ENCODE measurements around the gene ZNF236. TPM values are rescaled to one million over a fixed set of nuclear protein-coding genes. Genes with fewer than 3 reads are reported as not detected.
"Not testable (repeated sequence)": the region's sequence is repeated elsewhere in the genome, so short reads cannot be mapped to it uniquely, and the experiment has no call there.

ZNF236 gene
- total RNA-seq, 2 experiments from 2014 or later, result 14.4 to 15.6 TPM

GRCh38 chr18:76941284-76941683, 118.9 kb downstream of the ZNF236 start:
- POLR2A ChIA-PET, result no interaction called here
- peaks cover 2% of the 10 kb centered on the region for H3K4me1 Mint-ChIP-seq (ENCODE audit: low read depth)

GRCh38 chr18:76943542-76944339, 121.4 kb downstream of the ZNF236 start:
- H3K27ac Mint-ChIP-seq, result no peak overlapping the region
- H3K9me3 Mint-ChIP-seq, result peaks cover 5% of the 10 kb centered on the region
- no peaks in the 10 kb centered on the region for H3K27me3 Mint-ChIP-seq
- H3K36me3 Mint-ChIP-seq, result peaks cover 43% of the 10 kb centered on the region
- intact Hi-C loops (cut with micrococcal nuclease), result no loop called here
- no peak for DNase-seq
- CTCF ChIA-PET, result no interaction called here
- H3K4me3 Mint-ChIP-seq, result no peak overlapping the region
- POLR2A ChIA-PET, result no interaction called here
- peaks cover 20% of the 10 kb centered on the region for H3K4me1 Mint-ChIP-seq (ENCODE audit: low read depth)

More at GRCh38 chr18:76941284-76941683, 118.9 kb downstream of the ZNF236 start:
- Mint-ChIP-seq H3K27me3 (no peaks in the 10 kb centered on the region), H3K9me3 (peaks cover 5% of the 10 kb centered on the region), H3K27ac (no peak overlapping the region), H3K4me3 (no peak overlapping the region), H3K36me3 (peaks cover 29% of the 10 kb centered on the region)
- CTCF ChIA-PET, result no interaction called here
- intact Hi-C loops (cut with micrococcal nuclease), result no loop called here
- DNase-seq, result no peak

GRCh38 chr18:76944346-76944745, 122.0 kb downstream of the ZNF236 start:
- DNase-seq; H3K9me3 Mint-ChIP-seq; H3K27ac Mint-ChIP-seq; POLR2A ChIA-PET; intact Hi-C loops (cut with micrococcal nuclease); H3K27me3 Mint-ChIP-seq; H3K4me3 Mint-ChIP-seq: not testable (repeated sequence)
- CTCF ChIA-PET, result interaction anchor here (1.0 kb wide), 1 partner anchor 38 kb away, joined by 4 read pairs; no protein-coding TSS in a partner anchor
- H3K36me3 Mint-ChIP-seq, result peaks cover 42% of the 10 kb centered on the region
- H3K4me1 Mint-ChIP-seq (ENCODE audit: low read depth), result peaks cover 22% of the 10 kb centered on the region

GRCh38 chr18:76948345-76948744, 126.0 kb downstream of the ZNF236 start:
- no peak for DNase-seq
- Mint-ChIP-seq H3K27me3 (no peaks in the 10 kb centered on the region), H3K4me3 (no peak overlapping the region), H3K27ac (no peak overlapping the region), H3K4me1 (ENCODE audit: low read depth) (peaks cover 40% of the 10 kb centered on the region), H3K9me3 (peaks cover 5% of the 10 kb centered on the region), H3K36me3 (peaks cover 62% of the 10 kb centered on the region)
- ChIA-PET CTCF (interaction anchor here (1.1 kb wide), 1 partner anchor 13 kb away, joined by 3 read pairs; no protein-coding TSS in a partner anchor), POLR2A (no interaction called here)
- intact Hi-C loops (cut with micrococcal nuclease), result no loop called here

GRCh38 chr18:76951456-76952247, 129.3 kb downstream of the ZNF236 start:
- DNase-seq, result no peak
- peaks cover 38% of the 10 kb centered on the region for H3K4me1 Mint-ChIP-seq (ENCODE audit: low read depth)
- POLR2A ChIA-PET, result no interaction called here
- intact Hi-C loops (cut with micrococcal nuclease), result no loop called here
- no peaks in the 10 kb centered on the region for H3K9me3 Mint-ChIP-seq
- H3K27ac Mint-ChIP-seq, result peak overlapping the region; percentile 73
- no peak overlapping the region for H3K4me3 Mint-ChIP-seq
- peaks cover 54% of the 10 kb centered on the region for H3K36me3 Mint-ChIP-seq
- CTCF ChIA-PET, result interaction anchor here (1.0 to 1.1 kb wide), 2 partner anchors 49 to 148 kb away, joined by 3 to 4 read pairs; no protein-coding TSS in a partner anchor
- H3K27me3 Mint-ChIP-seq, result no peaks in the 10 kb centered on the region

DNA sequence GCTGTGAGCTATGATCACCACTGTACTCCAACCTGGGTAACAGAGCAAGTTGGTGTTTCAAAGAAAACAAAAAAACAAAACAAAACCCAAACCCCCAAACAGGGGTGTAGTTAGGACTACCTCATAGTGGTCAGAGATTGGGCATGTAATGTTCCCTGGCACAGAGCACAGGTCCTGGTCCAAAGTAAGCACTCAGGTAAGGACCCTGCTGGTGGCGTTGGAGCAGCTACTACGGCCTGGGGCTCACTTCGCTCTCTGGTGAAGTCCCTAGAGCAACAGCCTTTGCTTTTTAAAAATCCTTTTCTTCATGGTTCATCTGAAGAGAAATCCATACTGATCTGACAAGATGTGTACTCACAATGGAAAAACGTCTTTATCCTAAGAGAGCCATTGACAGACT, 130.4 kb downstream of the ZNF236 start:
- Mint-ChIP-seq H3K4me3 (no peak overlapping the region), H3K27me3 (no peaks in the 10 kb centered on the region), H3K36me3 (peaks cover 52% of the 10 kb centered on the region), H3K9me3 (no peaks in the 10 kb centered on the region), H3K4me1 (ENCODE audit: low read depth) (peaks cover 30% of the 10 kb centered on the region), H3K27ac (no peak overlapping the region)
- intact Hi-C loops (cut with micrococcal nuclease), result no loop called here
- DNase-seq, result no peak
- ChIA-PET CTCF (no interaction called here), POLR2A (no interaction called here)

GRCh38 chr18:76953156-76953555, 130.8 kb downstream of the ZNF236 start:
- ChIA-PET POLR2A (no interaction called here), CTCF (no interaction called here)
- H3K4me3 Mint-ChIP-seq, result no peak overlapping the region
- DNase-seq, result no peak
- H3K27ac Mint-ChIP-seq, result no peak overlapping the region
- intact Hi-C loops (cut with micrococcal nuclease), result no loop called here
- no peaks in the 10 kb centered on the region for H3K9me3 Mint-ChIP-seq
- peaks cover 25% of the 10 kb centered on the region for H3K4me1 Mint-ChIP-seq (ENCODE audit: low read depth)
- H3K36me3 Mint-ChIP-seq, result peaks cover 49% of the 10 kb centered on the region
- no peaks in the 10 kb centered on the region for H3K27me3 Mint-ChIP-seq

GRCh38 chr18:76953583-76954233, 131.4 kb downstream of the ZNF236 start:
- Mint-ChIP-seq H3K4me1 (ENCODE audit: low read depth) (peaks cover 20% of the 10 kb centered on the region), H3K27ac (no peak overlapping the region)
- POLR2A ChIA-PET, result no interaction called here

DNA sequence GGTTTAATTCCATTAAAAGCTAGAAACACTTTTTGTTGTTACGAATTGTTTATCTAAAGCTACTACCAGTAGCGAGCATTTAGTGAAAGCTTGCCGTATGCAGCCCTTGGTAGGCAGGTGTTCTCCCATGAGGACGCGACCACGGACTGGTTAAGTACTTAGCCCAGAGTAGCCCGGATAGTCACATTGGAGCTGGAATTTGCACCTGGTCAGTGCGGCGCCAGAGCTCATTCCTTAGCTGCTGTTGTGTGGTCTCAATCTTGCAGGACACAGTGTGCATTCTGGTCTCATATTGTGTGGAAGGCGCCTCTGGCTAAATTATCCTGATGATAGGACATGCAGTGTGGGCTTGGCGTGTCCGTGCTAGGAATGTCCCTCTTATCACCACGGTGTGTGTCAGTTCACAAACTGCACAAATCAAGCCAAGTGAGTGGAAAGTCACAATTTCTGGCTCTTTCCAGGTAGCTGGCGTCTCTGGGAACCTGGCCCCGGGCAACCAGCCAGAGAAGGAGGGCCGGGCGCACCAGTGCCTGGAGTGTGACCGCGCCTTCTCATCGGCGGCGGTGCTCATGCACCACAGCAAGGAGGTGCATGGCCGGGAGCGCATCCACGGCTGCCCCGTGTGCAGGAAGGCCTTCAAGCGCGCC, 133.3 kb downstream of the ZNF236 start:
- H3K27ac Mint-ChIP-seq, result no peak overlapping the region
- peaks cover 11% of the 10 kb centered on the region for H3K4me1 Mint-ChIP-seq (ENCODE audit: low read depth)
- CTCF ChIA-PET, result interaction anchor here (0.8 kb wide), 1 partner anchor 45 kb away, joined by 3 read pairs; no protein-coding TSS in a partner anchor
- no peaks in the 10 kb centered on the region for H3K9me3 Mint-ChIP-seq
- intact Hi-C loops (cut with micrococcal nuclease), result no loop called here
- POLR2A ChIA-PET, result no interaction called here
- no peaks in the 10 kb centered on the region for H3K27me3 Mint-ChIP-seq
- DNase-seq, result no peak
- H3K36me3 Mint-ChIP-seq, result peaks cover 47% of the 10 kb centered on the region
- H3K4me3 Mint-ChIP-seq, result no peak overlapping the region

More at GRCh38 chr18:76953583-76954233, 131.4 kb downstream of the ZNF236 start:
- Mint-ChIP-seq H3K27me3 (no peaks in the 10 kb centered on the region), H3K36me3 (peaks cover 44% of the 10 kb centered on the region), H3K9me3 (no peaks in the 10 kb centered on the region), H3K4me3 (no peak overlapping the region)
- DNase-seq, result no peak
- CTCF ChIA-PET, result no interaction called here
- intact Hi-C loops (cut with micrococcal nuclease), result no loop called here

- intact Hi-C loops (cut with micrococcal nuclease), result no loop called here
- Mint-ChIP-seq H3K4me3 (no peak overlapping the region), H3K27ac (no peak overlapping the region), H3K27me3 (no peaks in the 10 kb centered on the region), H3K9me3 (no peaks in the 10 kb centered on the region), H3K36me3 (peaks cover 49% of the 10 kb centered on the region), H3K4me1 (ENCODE audit: low read depth) (peaks cover 3% of the 10 kb centered on the region)
- DNase-seq, result no peak
- ChIA-PET CTCF (no interaction called here), POLR2A (no interaction called here)
Measured at GRCh38 chr18:76956648-76957047, 134.3 kb downstream of the ZNF236 start.

- CTCF ChIA-PET, result no interaction called here
- Mint-ChIP-seq H3K27ac (no peak overlapping the region), H3K27me3 (no peaks in the 10 kb centered on the region), H3K4me3 (no peak overlapping the region), H3K9me3 (no peaks in the 10 kb centered on the region), H3K36me3 (peaks cover 56% of the 10 kb centered on the region), H3K4me1 (ENCODE audit: low read depth) (peaks cover under 1% of the 10 kb centered on the region)
- POLR2A ChIA-PET, result no interaction called here
- intact Hi-C loops (cut with micrococcal nuclease), result no loop called here
- DNase-seq, result no peak
Measured at GRCh38 chr18:76957384-76958355, 135.3 kb downstream of the ZNF236 start.
